ENCODE data around the gene GFOD2. TPM values are rescaled to one million over a fixed set of nuclear protein-coding genes. Genes with fewer than 3 reads are reported as not detected.
A peak's percentile ranks its signal among the peaks of the same experiment; 100 is the strongest.

GFOD2 gene
- total RNA-seq, 1 experiment from 2014 or later, result 13.4 TPM

GRCh38 chr16:67653128-67653788 is 65.9 kb downstream of the GFOD2 start:
- Mint-ChIP-seq H3K27ac (ENCODE audit: unreplicated experiment) (no peak overlapping the region), H3K9me3 (ENCODE audit: unreplicated experiment) (no peaks in the 10 kb centered on the region), H3K27me3 (ENCODE audit: insufficient read depth, unreplicated experiment) (no peaks in the 10 kb centered on the region), H3K36me3 (ENCODE audit: insufficient read depth, unreplicated experiment) (peaks cover 13% of the 10 kb centered on the region), H3K4me3 (ENCODE audit: unreplicated experiment) (peak overlapping the region; percentile 71), H3K4me1 (ENCODE audit: low read depth, unreplicated experiment) (no peaks in the 10 kb centered on the region)
- Histone ChIP-seq H3K9me3 (no peaks in the 10 kb centered on the region), H3K4me1 (peaks cover 6% of the 10 kb centered on the region; the same call in 1 of the 2 replicates), H3K36me3 (ENCODE audit: control insufficient read depth, insufficient read depth, low read length) (no peaks in the 10 kb centered on the region), H3K27me3 (replicated peaks; ENCODE audit: control insufficient read depth, insufficient read depth, low read length) (no peaks in the 10 kb centered on the region), H3K4me3 (ENCODE audit: low read depth, low read length) (peak overlapping the region; percentile 70)
- DNase-seq, result peak; percentile 38 to 78
- CTCF ChIA-PET, result interaction anchor here (0.6 to 1.3 kb wide), 3 partner anchors 106 to 341 kb away, joined by 3 to 5 read pairs (median 3); no protein-coding TSS in a partner anchor
- BruUV-seq (replicated peaks), result no TSS peak
- intact Hi-C loops (cut with micrococcal nuclease; ENCODE audit: unreplicated experiment), result no loop called here
- peak; percentile 33 to 75 for TF ChIP-seq CTCF (IDR thresholded peaks at IDR 0.05; ENCODE audit: insufficient read depth in 1 of 2, low read depth in 1 of 2, low read length in 1 of 2, severe bottlenecking in 1 of 2, unreplicated experiment in 1 of 2)
- POLR2A ChIA-PET, result interaction anchor here (0.6 kb wide), 1 partner anchor 285 kb away, joined by 7 read pairs; no protein-coding TSS in a partner anchor

GRCh38 chr16:67652578-67653127 is 66.5 kb downstream of the GFOD2 start:
- Histone ChIP-seq H3K27me3 (replicated peaks; ENCODE audit: control insufficient read depth, insufficient read depth, low read length) (no peaks in the 10 kb centered on the region), H3K36me3 (ENCODE audit: control insufficient read depth, insufficient read depth, low read length) (no peaks in the 10 kb centered on the region), H3K4me3 (ENCODE audit: low read depth, low read length) (peak overlapping the region; percentile 70), H3K4me1 (peaks cover 6% of the 10 kb centered on the region; the same call in 1 of the 2 replicates), H3K9me3 (no peaks in the 10 kb centered on the region)
- BruUV-seq (replicated peaks), result no TSS peak
- no peaks in the 10 kb centered on the region for H3K27me3 Mint-ChIP-seq (ENCODE audit: insufficient read depth, unreplicated experiment)
- ChIA-PET CTCF (interaction anchor here (1.1 to 1.3 kb wide), 2 partner anchors 105 to 109 kb away, joined by 3 read pairs; no protein-coding TSS in a partner anchor), POLR2A (no interaction called here)
- no peak for TF ChIP-seq CTCF (IDR thresholded peaks at IDR 0.05; ENCODE audit: insufficient read depth in 1 of 2, low read depth in 1 of 2, low read length in 1 of 2, severe bottlenecking in 1 of 2, unreplicated experiment in 1 of 2)
- intact Hi-C loops (cut with micrococcal nuclease; ENCODE audit: unreplicated experiment), result no loop called here
- H3K36me3 Mint-ChIP-seq (ENCODE audit: insufficient read depth, unreplicated experiment), result peaks cover 13% of the 10 kb centered on the region
- H3K4me1 Mint-ChIP-seq (ENCODE audit: low read depth, unreplicated experiment), result no peaks in the 10 kb centered on the region
- H3K27ac Mint-ChIP-seq (ENCODE audit: unreplicated experiment), result no peak overlapping the region
- no peak overlapping the region for H3K4me3 Mint-ChIP-seq (ENCODE audit: unreplicated experiment)
- H3K9me3 Mint-ChIP-seq (ENCODE audit: unreplicated experiment), result no peaks in the 10 kb centered on the region
- peak; percentile 53 to 80 for DNase-seq

- no peaks in the 10 kb centered on the region for H3K9me3 Mint-ChIP-seq (ENCODE audit: unreplicated experiment)
- Histone ChIP-seq H3K9me3 (no peaks in the 10 kb centered on the region), H3K27me3 (replicated peaks; ENCODE audit: control insufficient read depth, insufficient read depth, low read length) (no peaks in the 10 kb centered on the region), H3K4me1 (peaks cover 6% of the 10 kb centered on the region; the same call in 1 of the 2 replicates), H3K36me3 (ENCODE audit: control insufficient read depth, insufficient read depth, low read length) (no peaks in the 10 kb centered on the region), H3K4me3 (ENCODE audit: low read depth, low read length) (no peak overlapping the region)
- H3K4me3 Mint-ChIP-seq (ENCODE audit: unreplicated experiment), result peak overlapping the region; percentile 57
- no peaks in the 10 kb centered on the region for H3K27me3 Mint-ChIP-seq (ENCODE audit: insufficient read depth, unreplicated experiment)
- TF ChIP-seq CTCF (IDR thresholded peaks at IDR 0.05; ENCODE audit: insufficient read depth in 1 of 2, low read depth in 1 of 2, low read length in 1 of 2, severe bottlenecking in 1 of 2, unreplicated experiment in 1 of 2), result no peak
- no peak for DNase-seq
- ChIA-PET CTCF (interaction anchor here (1.3 kb wide), 1 partner anchor 105 kb away, joined by 3 read pairs; no protein-coding TSS in a partner anchor), POLR2A (interaction anchor here (1.0 kb wide), 1 partner anchor 8 kb away, joined by 3 read pairs; the partner anchor contains the start of gene ACD)
- no TSS peak for BruUV-seq (replicated peaks)
- H3K4me1 Mint-ChIP-seq (ENCODE audit: low read depth, unreplicated experiment), result no peaks in the 10 kb centered on the region
- peaks cover 13% of the 10 kb centered on the region for H3K36me3 Mint-ChIP-seq (ENCODE audit: insufficient read depth, unreplicated experiment)
- intact Hi-C loops (cut with micrococcal nuclease; ENCODE audit: unreplicated experiment), result no loop called here
- no peak overlapping the region for H3K27ac Mint-ChIP-seq (ENCODE audit: unreplicated experiment)
These were observed 67.3 kb downstream of the GFOD2 start for GRCh38 chr16:67651847-67652246.
